Measurements from ENCODE around the gene DMAC2L. TPM values are rescaled to one million over a fixed set of nuclear protein-coding genes. Genes with fewer than 3 reads are reported as not detected.

The DMAC2L gene
- total and polyA plus RNA-seq, 10 of the 15 experiments (the other 5 are each of a cell fraction or from before 2014, with no cell fraction given) = 9.5 to 76.3 (median 28.2) TPM

GRCh38 chr14:50319293-50319692 is 7.2 kb downstream of the DMAC2L start (continued):
- TF ChIP-seq NR2C2 (IDR thresholded peaks at IDR 0.05; ENCODE audit: borderline replicate concordance, control insufficient read depth, insufficient read length, low read depth) = no peak

DNA sequence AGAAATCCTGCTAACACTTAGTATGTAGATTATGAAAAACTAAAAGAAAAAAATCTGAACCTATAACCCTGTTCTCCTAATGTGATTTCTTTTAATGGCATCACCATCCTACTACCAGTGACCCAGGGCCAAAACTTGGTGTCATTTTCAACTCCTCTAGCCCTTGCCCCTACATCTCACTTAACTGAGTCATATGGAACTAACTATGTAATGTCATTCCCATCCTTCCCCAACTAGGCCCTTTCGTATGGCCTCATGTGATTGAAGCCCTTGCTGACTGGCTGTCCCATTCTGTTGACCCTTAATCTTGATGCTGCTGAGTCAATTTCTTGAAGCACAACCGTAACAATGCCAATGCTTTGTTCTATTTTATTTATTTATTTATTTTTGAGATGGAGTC is 7.6 kb downstream of the DMAC2L start:
- H3K79me2 ChIP-seq (ENCODE audit: control insufficient read depth, insufficient read depth, low read length) = peaks cover 9% of the 10 kb centered on the region
- no peak for DNase-seq (ENCODE audit: low read depth, low spot score)
- 68% methylated on average over 2 of the region's 2 CpGs for WGBS (ENCODE audit: insufficient coverage, insufficient replicate concordance, low lambda C conversion rate, missing lambda C conversion rate)
- H3K4me2 ChIP-seq (ENCODE audit: control insufficient read depth, insufficient read depth) = peak overlapping the region; percentile 44; the same call in 1 of the 2 replicates
- ATAC-seq = no peak
- ChIA-PET CTCF (interaction anchor here (0.7 to 3.7 kb wide), 19 partner anchors 8 to 539 kb away, joined by 3 to 39 read pairs (median 9); partner anchors contain the start of genes CDKL1, DMAC2L and L2HGDH), RAD21 (ENCODE audit: unreplicated experiment) (interaction anchor here (1.0 to 2.9 kb wide), 4 partner anchors 44 to 205 kb away, joined by 3 to 16 read pairs (median 9); no protein-coding TSS in a partner anchor), SMC1A (ENCODE audit: uncharacterized antibody, unreplicated experiment) (interaction anchor here (1.2 to 3.3 kb wide), 10 partner anchors 9 to 209 kb away, joined by 3 to 17 read pairs (median 9); partner anchors contain the start of gene CDKL1), POLR2A (interaction anchor here (0.9 to 1.4 kb wide), 2 partner anchors 9 to 209 kb away, joined by 4 read pairs; no protein-coding TSS in a partner anchor)
- H2AFZ ChIP-seq (ENCODE audit: control insufficient read depth, low read depth, low read length) = no peak overlapping the region
- BruUV-seq (replicated peaks) = no TSS peak
- H3K9ac ChIP-seq (ENCODE audit: control insufficient read depth, insufficient read depth, low read length) = no peak overlapping the region
- TF ChIP-seq NFIC (IDR thresholded peaks at IDR 0.05; ENCODE audit: low read depth, low read length) = no peak
- no peaks in the 10 kb centered on the region; the same call in 2 of the 3 replicates for H3K9me3 ChIP-seq (replicated peaks; ENCODE audit: control insufficient read depth, insufficient read depth, low read length)
- intact Hi-C loops (cut with micrococcal nuclease; ENCODE audit: unreplicated experiment) (loop anchor here (2.0 to 10.0 kb wide), 2 partner anchors 77 to 505 kb away; partner anchors contain the start of gene CDKL1), in situ Hi-C loops (cut with MboI) (loop anchor here (5.0 kb wide), 1 partner anchor 208 kb away; no protein-coding TSS in a partner anchor)
- peaks cover 0 to 3% of the 10 kb centered on the region in 2 experiments; a peak in 2 of 4 replicates for H3K36me3 ChIP-seq (ENCODE audit: control insufficient read depth in 2 of 2, insufficient read depth in 2 of 2, low read length in 1 of 2)
- H3K4me1 ChIP-seq (ENCODE audit: control insufficient read depth, insufficient read depth, low read length) = peaks cover 27% of the 10 kb centered on the region
- no peaks in the 10 kb centered on the region for H3K27me3 ChIP-seq (replicated peaks in 1 of 2; ENCODE audit: control insufficient read depth in 2 of 2, insufficient read depth in 2 of 2, low read length in 1 of 2)
- peak overlapping the region; percentile 77 for H3K27ac ChIP-seq (ENCODE audit: control insufficient read depth, insufficient read depth)
- no peak overlapping the region for H3K4me3 ChIP-seq
- FAIRE-seq = no peak
- no peaks in the 10 kb centered on the region; the same call in 1 of the 2 replicates for H4K20me1 ChIP-seq (ENCODE audit: control insufficient read depth, insufficient read depth)
